H1 (cell line): Measurements from ENCODE around the gene ARMC6. TPM values are rescaled to one million over a fixed set of nuclear protein-coding genes. Genes with fewer than 3 reads are reported as not detected.

Experiments used
- CBX5 ChIP-seq: fragments of 300-800, 300-1000 bp; sonication (generic); IDR thresholded peaks from 2 replicates; pipeline ENCODE4 v1.7.1; 2016; ENCODE audit warnings: antibody characterized with exemption, low read length, low read depth
- JUND ChIP-seq: IDR thresholded peaks from 2 replicates; pipeline ENCODE4 v1.6.1; 2011; ENCODE audit warnings: mild to moderate bottlenecking, improper control_type of control experiment, low read length
- KDM5A ChIP-seq: fragments of 200-600 bp; IDR thresholded peaks from 2 replicates; pipeline ENCODE4 v1.7.1; 2012; ENCODE audit warnings: mild to moderate bottlenecking, low read length, inconsistent platforms, mixed read lengths
- RBBP5 ChIP-seq: IDR thresholded peaks from 2 replicates; pipeline ENCODE4 v1.7.1; 2012; ENCODE audit warnings: low read depth, mild to moderate bottlenecking, inconsistent platforms, low read length, moderate library complexity, borderline replicate concordance
- SP1 ChIP-seq: IDR thresholded peaks from 2 replicates; pipeline ENCODE4 v1.6.1; 2011; ENCODE audit warnings: low read depth, low read length
- TBP ChIP-seq: IDR thresholded peaks from 2 replicates; pipeline ENCODE4 v1.6.1; 2011; ENCODE audit warnings: low read depth, low read length, improper control_type of control experiment
- TCF12 ChIP-seq: IDR thresholded peaks from 2 replicates; pipeline ENCODE4 v1.6.1; 2011; ENCODE audit warnings: low read depth, mild to moderate bottlenecking, low read length
- polyA plus RNA-seq, 7 experiments: library from polyadenylated mRNA; depleted of rRNA in 3 of 7; stranded (reverse) in 5 of 7; unstranded in 2 of 7; fragments of >200 nt in 5 of 7; fragments of 200-250 nt in 2 of 7; gene quantifications; 1 replicate in 5 of 7; 2 replicates in 1 of 7; 4 replicates in 1 of 7; pipeline versions ENCODE4 v1.2.1 to v1.2.3, GENCODE V29; 2011 to 2013; ENCODE audit warnings: missing spikeins in 2 of 7, mixed read lengths in 2 of 7
- total RNA-seq: library from RNA; stranded (reverse); fragmentation: NEBNext Ultra II Directional; extraction: Animal tissue kit (Norgen Biotek cat#: 25700); gene quantifications from 2 replicates; pipeline ENCODE4 v1.2.1, GENCODE V29; 2021
- TF ChIP-seq, protein P1 (sequence below): fragments of 300-600 bp; sonication (generic); IDR thresholded peaks from 2 replicates; pipeline ENCODE4 v1.7.1; 2012; ENCODE audit warnings: low read length, moderate library complexity, mild to moderate bottlenecking, inconsistent platforms; ENCODE audit not compliant: insufficient replicate concordance
- TF ChIP-seq, protein P2 (sequence below), 3 experiments: IDR thresholded peaks; 1 replicate in 2 of 3; 2 replicates in 1 of 3; pipeline versions ENCODE4 v1.5.1 to v1.6.1; 2011; ENCODE audit warnings: low read length in 3 of 3, mild to moderate bottlenecking in 3 of 3, inconsistent platforms in 2 of 3, low read depth in 1 of 3, moderate library complexity in 1 of 3; ENCODE audit not compliant: insufficient read depth in 1 of 3; ENCODE audit errors: control extremely low read depth in 1 of 3

ARMC6 gene
- total and polyA plus RNA-seq, 2 of the 8 experiments (the other 6 are each of a cell fraction or from before 2014, with no cell fraction given) = 67.1 to 68.3 TPM

DNA sequence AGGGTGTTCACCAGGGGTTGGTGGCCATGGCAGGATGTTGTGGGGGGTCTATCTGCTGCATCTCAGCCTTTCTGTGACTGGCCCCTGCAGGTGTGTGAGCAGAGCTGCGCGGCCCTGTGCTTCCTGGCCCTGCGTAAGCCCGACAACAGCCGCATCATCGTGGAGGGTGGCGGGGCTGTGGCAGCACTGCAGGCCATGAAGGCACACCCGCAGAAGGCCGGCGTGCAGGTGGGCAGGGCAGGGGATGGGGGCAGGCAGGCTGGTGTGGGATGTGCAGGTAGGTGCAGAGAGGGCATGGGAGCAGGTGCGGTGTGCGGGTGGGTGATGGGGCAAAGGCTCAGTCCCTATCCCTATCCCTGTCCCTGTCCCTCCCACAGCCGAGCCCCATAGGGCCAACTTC is 22.3 kb downstream of the ARMC6 start (continued):
- TF ChIP-seq, protein P1, sequence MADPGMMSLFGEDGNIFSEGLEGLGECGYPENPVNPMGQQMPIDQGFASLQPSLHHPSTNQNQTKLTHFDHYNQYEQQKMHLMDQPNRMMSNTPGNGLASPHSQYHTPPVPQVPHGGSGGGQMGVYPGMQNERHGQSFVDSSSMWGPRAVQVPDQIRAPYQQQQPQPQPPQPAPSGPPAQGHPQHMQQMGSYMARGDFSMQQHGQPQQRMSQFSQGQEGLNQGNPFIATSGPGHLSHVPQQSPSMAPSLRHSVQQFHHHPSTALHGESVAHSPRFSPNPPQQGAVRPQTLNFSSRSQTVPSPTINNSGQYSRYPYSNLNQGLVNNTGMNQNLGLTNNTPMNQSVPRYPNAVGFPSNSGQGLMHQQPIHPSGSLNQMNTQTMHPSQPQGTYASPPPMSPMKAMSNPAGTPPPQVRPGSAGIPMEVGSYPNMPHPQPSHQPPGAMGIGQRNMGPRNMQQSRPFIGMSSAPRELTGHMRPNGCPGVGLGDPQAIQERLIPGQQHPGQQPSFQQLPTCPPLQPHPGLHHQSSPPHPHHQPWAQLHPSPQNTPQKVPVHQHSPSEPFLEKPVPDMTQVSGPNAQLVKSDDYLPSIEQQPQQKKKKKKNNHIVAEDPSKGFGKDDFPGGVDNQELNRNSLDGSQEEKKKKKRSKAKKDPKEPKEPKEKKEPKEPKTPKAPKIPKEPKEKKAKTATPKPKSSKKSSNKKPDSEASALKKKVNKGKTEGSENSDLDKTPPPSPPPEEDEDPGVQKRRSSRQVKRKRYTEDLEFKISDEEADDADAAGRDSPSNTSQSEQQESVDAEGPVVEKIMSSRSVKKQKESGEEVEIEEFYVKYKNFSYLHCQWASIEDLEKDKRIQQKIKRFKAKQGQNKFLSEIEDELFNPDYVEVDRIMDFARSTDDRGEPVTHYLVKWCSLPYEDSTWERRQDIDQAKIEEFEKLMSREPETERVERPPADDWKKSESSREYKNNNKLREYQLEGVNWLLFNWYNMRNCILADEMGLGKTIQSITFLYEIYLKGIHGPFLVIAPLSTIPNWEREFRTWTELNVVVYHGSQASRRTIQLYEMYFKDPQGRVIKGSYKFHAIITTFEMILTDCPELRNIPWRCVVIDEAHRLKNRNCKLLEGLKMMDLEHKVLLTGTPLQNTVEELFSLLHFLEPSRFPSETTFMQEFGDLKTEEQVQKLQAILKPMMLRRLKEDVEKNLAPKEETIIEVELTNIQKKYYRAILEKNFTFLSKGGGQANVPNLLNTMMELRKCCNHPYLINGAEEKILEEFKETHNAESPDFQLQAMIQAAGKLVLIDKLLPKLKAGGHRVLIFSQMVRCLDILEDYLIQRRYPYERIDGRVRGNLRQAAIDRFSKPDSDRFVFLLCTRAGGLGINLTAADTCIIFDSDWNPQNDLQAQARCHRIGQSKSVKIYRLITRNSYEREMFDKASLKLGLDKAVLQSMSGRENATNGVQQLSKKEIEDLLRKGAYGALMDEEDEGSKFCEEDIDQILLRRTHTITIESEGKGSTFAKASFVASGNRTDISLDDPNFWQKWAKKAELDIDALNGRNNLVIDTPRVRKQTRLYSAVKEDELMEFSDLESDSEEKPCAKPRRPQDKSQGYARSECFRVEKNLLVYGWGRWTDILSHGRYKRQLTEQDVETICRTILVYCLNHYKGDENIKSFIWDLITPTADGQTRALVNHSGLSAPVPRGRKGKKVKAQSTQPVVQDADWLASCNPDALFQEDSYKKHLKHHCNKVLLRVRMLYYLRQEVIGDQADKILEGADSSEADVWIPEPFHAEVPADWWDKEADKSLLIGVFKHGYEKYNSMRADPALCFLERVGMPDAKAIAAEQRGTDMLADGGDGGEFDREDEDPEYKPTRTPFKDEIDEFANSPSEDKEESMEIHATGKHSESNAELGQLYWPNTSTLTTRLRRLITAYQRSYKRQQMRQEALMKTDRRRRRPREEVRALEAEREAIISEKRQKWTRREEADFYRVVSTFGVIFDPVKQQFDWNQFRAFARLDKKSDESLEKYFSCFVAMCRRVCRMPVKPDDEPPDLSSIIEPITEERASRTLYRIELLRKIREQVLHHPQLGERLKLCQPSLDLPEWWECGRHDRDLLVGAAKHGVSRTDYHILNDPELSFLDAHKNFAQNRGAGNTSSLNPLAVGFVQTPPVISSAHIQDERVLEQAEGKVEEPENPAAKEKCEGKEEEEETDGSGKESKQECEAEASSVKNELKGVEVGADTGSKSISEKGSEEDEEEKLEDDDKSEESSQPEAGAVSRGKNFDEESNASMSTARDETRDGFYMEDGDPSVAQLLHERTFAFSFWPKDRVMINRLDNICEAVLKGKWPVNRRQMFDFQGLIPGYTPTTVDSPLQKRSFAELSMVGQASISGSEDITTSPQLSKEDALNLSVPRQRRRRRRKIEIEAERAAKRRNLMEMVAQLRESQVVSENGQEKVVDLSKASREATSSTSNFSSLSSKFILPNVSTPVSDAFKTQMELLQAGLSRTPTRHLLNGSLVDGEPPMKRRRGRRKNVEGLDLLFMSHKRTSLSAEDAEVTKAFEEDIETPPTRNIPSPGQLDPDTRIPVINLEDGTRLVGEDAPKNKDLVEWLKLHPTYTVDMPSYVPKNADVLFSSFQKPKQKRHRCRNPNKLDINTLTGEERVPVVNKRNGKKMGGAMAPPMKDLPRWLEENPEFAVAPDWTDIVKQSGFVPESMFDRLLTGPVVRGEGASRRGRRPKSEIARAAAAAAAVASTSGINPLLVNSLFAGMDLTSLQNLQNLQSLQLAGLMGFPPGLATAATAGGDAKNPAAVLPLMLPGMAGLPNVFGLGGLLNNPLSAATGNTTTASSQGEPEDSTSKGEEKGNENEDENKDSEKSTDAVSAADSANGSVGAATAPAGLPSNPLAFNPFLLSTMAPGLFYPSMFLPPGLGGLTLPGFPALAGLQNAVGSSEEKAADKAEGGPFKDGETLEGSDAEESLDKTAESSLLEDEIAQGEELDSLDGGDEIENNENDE = no peak
- TF ChIP-seq JUND (no peak), CBX5 (no peak), SP1 (no peak), TCF12 (no peak), RBBP5 (no peak), TBP (no peak), KDM5A (no peak)
- TF ChIP-seq, protein P2, sequence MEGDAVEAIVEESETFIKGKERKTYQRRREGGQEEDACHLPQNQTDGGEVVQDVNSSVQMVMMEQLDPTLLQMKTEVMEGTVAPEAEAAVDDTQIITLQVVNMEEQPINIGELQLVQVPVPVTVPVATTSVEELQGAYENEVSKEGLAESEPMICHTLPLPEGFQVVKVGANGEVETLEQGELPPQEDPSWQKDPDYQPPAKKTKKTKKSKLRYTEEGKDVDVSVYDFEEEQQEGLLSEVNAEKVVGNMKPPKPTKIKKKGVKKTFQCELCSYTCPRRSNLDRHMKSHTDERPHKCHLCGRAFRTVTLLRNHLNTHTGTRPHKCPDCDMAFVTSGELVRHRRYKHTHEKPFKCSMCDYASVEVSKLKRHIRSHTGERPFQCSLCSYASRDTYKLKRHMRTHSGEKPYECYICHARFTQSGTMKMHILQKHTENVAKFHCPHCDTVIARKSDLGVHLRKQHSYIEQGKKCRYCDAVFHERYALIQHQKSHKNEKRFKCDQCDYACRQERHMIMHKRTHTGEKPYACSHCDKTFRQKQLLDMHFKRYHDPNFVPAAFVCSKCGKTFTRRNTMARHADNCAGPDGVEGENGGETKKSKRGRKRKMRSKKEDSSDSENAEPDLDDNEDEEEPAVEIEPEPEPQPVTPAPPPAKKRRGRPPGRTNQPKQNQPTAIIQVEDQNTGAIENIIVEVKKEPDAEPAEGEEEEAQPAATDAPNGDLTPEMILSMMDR (IDR thresholded peaks at IDR 0.05; ENCODE audit: control extremely low read depth in 1 of 3, insufficient read depth in 1 of 3, low read depth in 1 of 3, low read length in 3 of 3) = no peak
